ENCODE results near the gene TDRKH.

The TDRKH gene

DNA sequence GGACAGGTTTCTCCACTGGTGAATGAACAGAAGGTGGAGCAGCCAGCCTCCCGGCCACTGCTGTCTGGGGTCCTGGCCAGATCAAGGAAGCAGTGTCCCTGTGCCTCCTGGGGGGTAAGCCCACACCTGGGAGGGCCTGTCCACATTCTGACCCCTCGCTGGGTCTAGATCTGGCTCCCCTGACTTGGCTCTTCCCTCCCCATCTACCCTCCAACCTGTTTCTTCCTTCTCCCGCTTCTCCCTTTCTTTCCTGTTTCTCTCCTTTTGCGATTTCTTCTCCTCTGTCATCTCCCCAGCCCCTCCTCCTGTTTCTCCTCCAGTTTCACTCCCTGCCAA is 40.9 kb upstream of the TDRKH start:
- DNase-seq (ENCODE audit: low spot score), result no peak
- POLR2A ChIA-PET (ENCODE audit: low non-redundant PET), result no interaction called here
- CTCF ChIA-PET, result interaction anchor here (1.1 kb wide), 1 partner anchor 9 kb away, joined by 4 read pairs; no protein-coding TSS in a partner anchor
- peak overlapping the region; percentile 56 for H3K27ac ChIP-seq
- TF ChIP-seq, protein P1, sequence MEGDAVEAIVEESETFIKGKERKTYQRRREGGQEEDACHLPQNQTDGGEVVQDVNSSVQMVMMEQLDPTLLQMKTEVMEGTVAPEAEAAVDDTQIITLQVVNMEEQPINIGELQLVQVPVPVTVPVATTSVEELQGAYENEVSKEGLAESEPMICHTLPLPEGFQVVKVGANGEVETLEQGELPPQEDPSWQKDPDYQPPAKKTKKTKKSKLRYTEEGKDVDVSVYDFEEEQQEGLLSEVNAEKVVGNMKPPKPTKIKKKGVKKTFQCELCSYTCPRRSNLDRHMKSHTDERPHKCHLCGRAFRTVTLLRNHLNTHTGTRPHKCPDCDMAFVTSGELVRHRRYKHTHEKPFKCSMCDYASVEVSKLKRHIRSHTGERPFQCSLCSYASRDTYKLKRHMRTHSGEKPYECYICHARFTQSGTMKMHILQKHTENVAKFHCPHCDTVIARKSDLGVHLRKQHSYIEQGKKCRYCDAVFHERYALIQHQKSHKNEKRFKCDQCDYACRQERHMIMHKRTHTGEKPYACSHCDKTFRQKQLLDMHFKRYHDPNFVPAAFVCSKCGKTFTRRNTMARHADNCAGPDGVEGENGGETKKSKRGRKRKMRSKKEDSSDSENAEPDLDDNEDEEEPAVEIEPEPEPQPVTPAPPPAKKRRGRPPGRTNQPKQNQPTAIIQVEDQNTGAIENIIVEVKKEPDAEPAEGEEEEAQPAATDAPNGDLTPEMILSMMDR (conservative IDR thresholded peaks at IDR 0.05; ENCODE audit: low read depth), result no peak

DNA sequence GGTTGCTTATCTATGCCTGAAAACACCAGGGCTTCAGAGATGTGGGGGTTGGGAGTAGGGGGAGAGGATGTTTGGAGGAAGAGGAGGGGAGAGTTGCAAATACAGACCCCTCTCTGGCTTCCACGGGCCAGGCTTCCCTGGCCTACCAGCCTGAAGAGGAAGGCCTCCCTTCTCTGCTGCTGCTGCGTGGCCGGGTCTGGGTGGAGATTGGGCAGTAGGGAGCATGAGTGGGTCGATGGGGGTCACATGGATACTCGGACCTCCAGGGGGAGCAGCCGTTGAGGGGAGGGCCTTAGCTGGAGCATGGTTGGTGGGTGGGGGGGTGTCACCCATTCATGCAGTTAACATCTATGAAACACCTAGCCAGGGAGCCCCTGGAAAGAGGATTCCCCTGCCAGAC is 39.8 kb upstream of the TDRKH start:
- no peak overlapping the region; the same call in 1 of the 2 replicates for H3K27ac ChIP-seq
- DNase-seq (ENCODE audit: low spot score), result no peak
- ChIA-PET CTCF (interaction anchor here (0.6 to 1.1 kb wide), 3 partner anchors 10 to 27 kb away, joined by 3 to 5 read pairs (median 4); no protein-coding TSS in a partner anchor), POLR2A (ENCODE audit: low non-redundant PET) (interaction anchor here (0.5 kb wide), 1 partner anchor 365 kb away, joined by 7 read pairs; no protein-coding TSS in a partner anchor)
- TF ChIP-seq, protein P1 (conservative IDR thresholded peaks at IDR 0.05; ENCODE audit: low read depth), result no peak

DNA sequence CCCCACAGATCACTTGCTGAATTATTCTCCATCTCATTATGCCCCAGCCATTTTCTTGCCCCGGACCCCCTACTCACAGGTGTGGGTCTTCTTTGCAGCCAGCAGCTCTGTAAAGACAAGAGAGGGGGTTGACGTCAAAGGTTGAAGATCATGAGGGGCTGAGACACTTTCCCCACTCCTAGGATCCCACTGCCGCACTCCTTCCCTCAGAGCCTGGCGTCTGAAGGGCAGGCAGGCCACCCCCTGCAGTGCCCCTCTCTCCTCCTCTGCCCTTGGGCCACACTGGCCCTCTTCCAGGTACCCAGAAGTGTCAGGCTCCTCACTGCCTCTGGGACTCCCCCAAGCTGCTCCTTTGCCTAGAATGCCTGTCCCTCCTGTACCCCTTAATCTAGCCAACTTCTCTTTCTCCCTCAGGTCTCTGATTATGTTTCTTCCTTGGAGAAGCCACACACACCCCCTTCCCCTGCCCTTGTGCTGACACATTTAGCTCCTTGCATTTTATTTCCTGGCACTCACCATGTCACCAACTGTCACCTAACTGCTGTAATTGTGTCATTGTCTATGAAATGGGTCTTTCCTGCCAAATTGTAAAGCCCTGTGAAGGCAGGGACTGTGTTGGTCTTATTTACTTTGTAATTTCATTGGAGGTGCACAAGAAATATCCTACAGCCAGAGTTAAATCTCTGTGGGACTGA is 39.2 kb upstream of the TDRKH start:
- CTCF ChIA-PET, result no interaction called here
- POLR2A ChIA-PET (ENCODE audit: low non-redundant PET), result interaction anchor here (0.5 kb wide), 1 partner anchor 365 kb away, joined by 7 read pairs; no protein-coding TSS in a partner anchor
- H3K27ac ChIP-seq, result peak overlapping the region; percentile 36
- TF ChIP-seq, protein P1 (conservative IDR thresholded peaks at IDR 0.05; ENCODE audit: low read depth), result no peak
- no peak for DNase-seq (ENCODE audit: low spot score)

DNA sequence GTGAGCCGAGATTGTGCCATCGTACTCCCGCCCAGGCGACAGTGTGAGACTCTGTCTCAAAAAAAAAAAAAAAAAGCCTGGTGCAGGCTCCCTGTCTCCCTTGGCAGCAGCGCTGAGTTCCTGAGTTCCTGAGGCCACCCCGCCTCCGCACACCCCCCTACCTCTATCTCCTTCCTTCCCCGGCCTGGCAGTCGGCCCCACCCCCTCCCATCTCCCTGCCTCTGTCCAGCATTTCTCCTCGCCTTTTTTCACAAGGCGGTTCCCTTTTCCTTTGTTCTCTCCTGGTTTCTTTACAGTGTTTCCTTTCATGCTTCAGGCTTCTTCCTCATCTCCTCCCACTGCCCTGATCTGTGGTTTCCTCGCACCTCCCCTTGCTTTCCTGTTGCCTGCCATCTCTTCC is 38.6 kb upstream of the TDRKH start:
- TF ChIP-seq, protein P1 (conservative IDR thresholded peaks at IDR 0.05; ENCODE audit: low read depth), result no peak
- ChIA-PET POLR2A (ENCODE audit: low non-redundant PET) (no interaction called here), CTCF (no interaction called here)
- DNase-seq (ENCODE audit: low spot score), result peak; percentile 49
- H3K27ac ChIP-seq, result peak overlapping the region; percentile 36

DNA sequence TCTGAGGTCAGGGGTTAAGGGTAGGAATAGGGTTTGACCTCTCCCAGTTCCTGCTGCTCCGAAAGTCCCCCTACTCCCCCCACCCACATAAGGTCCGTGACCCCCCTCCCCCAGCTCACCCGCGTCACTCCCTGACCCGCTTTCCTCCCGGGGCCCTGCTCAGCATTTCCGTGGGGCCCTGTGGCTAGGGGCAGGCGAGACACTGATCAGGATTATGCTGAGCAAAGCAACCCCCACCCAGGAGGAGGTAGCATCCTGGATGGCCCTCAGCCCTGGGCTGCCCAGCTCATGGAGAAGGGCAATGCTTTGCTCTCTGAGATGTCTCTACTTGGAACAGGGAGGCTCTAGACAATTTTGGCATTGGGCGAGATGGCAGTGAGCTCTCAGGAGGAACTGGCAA is 37.6 kb upstream of the TDRKH start:
- ChIA-PET CTCF (interaction anchor here (0.5 kb wide), 1 partner anchor 385 kb away, joined by 3 read pairs; no protein-coding TSS in a partner anchor), POLR2A (ENCODE audit: low non-redundant PET) (no interaction called here)
- TF ChIP-seq, protein P1 (conservative IDR thresholded peaks at IDR 0.05; ENCODE audit: low read depth), result no peak
- no peak overlapping the region for H3K27ac ChIP-seq
- DNase-seq (ENCODE audit: low spot score), result no peak

DNA sequence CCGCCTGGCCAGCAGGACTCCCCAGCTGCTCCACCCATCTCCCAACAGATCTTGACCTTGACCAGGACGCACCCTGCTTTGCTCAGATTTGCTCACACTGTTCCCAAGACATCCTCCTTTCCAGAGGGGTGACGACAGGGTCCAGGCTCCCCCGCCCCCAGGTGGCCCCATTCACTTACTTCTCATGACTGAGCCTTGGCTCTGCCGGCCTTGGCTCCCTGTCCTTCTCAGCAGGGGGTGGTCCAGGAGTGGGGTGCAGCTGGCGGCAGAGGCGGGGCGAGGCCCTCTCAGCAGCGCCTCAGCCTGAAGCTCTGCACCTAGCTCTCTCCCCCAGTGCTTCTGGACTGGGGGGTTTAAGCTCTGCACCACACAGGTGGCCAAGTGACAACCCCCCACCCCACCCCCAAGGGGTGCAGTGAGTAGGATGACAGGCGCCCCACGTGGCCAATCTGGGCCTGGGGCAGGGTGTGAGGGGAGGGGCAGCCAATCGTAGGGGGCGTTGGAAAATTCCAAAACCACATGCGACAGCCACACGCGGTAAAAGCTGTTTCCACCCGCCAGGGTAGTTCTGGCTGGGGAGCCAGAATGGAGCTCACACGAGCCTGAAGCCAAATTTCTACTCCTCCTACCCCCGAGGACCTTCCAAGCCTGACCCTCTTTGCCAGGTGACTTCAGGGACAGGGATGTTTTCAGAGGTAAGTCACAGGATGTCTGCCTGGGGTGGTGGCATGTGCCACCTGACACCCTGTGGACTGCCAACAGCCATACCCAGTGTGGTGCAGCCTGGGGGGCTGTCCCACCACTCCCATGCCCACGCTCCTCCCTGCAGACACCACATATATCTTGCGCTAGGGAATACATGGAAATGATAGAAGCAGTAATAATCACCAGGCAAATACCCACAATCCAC is 35.7 kb upstream of the TDRKH start:
- DNase-seq (ENCODE audit: low spot score), result no peak
- H3K27ac ChIP-seq, result no peak overlapping the region
- TF ChIP-seq, protein P1 (conservative IDR thresholded peaks at IDR 0.05; ENCODE audit: low read depth), result no peak
- CTCF ChIA-PET, result no interaction called here
- POLR2A ChIA-PET (ENCODE audit: low non-redundant PET), result no interaction called here

All from RWPE1 (cell line).